Measurements from ENCODE around the gene RFPL1.

GRCh38 chr22:29476116-29476515 is 37.7 kb downstream of the RFPL1 start:
- TF ChIP-seq EZH2phosphoT487 (IDR thresholded peaks at IDR 0.05; ENCODE audit: borderline replicate concordance, low read length) (no peak), CTCF (IDR thresholded peaks at IDR 0.05; ENCODE audit: low read depth, low read length, poor library complexity, severe bottlenecking) (no peak)
